C4-2B (cell line): ENCODE data around the gene CEMP1.
A peak's percentile ranks its signal among the peaks of the same experiment; 100 is the strongest.

ENCODE experiments used
- H3K27ac ChIP-seq: fragments of 450-650 bp; 2 replicates; pipeline ENCODE4 v1.5.1; 2017
- CTCF ChIP-seq: fragments of 450-650 bp; conservative IDR thresholded peaks from 2 replicates; pipeline ENCODE4 v1.5.1; 2017; ENCODE audit warnings: mild to moderate bottlenecking
- ZFX ChIP-seq: fragments of 450-650 bp; IDR thresholded peaks from 2 replicates; pipeline ENCODE4 v1.6.1; 2017

The CEMP1 gene

GRCh38 chr16:2530629-2531318, 434 bp downstream of the CEMP1 start:
- TF ChIP-seq CTCF (no peak), ZFX (no peak)
- peak overlapping the region; percentile 72 for H3K27ac ChIP-seq

- TF ChIP-seq ZFX (no peak), CTCF (no peak)
- H3K27ac ChIP-seq: peak overlapping the region; percentile 72; the same call in 1 of the 2 replicates
These were observed 1.1 kb downstream of the CEMP1 start for GRCh38 chr16:2529961-2530628.

- TF ChIP-seq ZFX: no peak
These were observed 1.9 kb downstream of the CEMP1 start for GRCh38 chr16:2529061-2529931.

GRCh38 chr16:2528161-2529060, 2.8 kb downstream of the CEMP1 start:
- no peak overlapping the region for H3K27ac ChIP-seq
- TF ChIP-seq ZFX (no peak), CTCF (no peak)

More at GRCh38 chr16:2529061-2529931, 1.9 kb downstream of the CEMP1 start:
- no peak overlapping the region; the same call in 1 of the 2 replicates for H3K27ac ChIP-seq

- TF ChIP-seq ZFX (no peak), CTCF (no peak)
- no peak overlapping the region for H3K27ac ChIP-seq
These were observed 3.5 kb downstream of the CEMP1 start for GRCh38 chr16:2527784-2528100.

- TF ChIP-seq CTCF (no peak), ZFX (no peak)
These were observed 4.0 kb downstream of the CEMP1 start for GRCh38 chr16:2527071-2527783.

GRCh38 chr16:2526135-2526534, 5.1 kb downstream of the CEMP1 start:
- TF ChIP-seq ZFX (no peak), CTCF (no peak)
- H3K27ac ChIP-seq: no peak overlapping the region

More at GRCh38 chr16:2527071-2527783, 4.0 kb downstream of the CEMP1 start:
- H3K27ac ChIP-seq: no peak overlapping the region
